GM21529 (cell line): ENCODE measurements around the gene SIL1.
"Not testable (repeated sequence)": the region's sequence is repeated elsewhere in the genome, so short reads cannot be mapped to it uniquely, and the experiment has no call there.

Experiments
- ATAC-seq: cut with Tn5 transposase; IDR thresholded peaks from one replicate; pipeline ENCODE4 v1.9.1; 2021; ENCODE audit not compliant: unreplicated experiment

Gene SIL1

DNA sequence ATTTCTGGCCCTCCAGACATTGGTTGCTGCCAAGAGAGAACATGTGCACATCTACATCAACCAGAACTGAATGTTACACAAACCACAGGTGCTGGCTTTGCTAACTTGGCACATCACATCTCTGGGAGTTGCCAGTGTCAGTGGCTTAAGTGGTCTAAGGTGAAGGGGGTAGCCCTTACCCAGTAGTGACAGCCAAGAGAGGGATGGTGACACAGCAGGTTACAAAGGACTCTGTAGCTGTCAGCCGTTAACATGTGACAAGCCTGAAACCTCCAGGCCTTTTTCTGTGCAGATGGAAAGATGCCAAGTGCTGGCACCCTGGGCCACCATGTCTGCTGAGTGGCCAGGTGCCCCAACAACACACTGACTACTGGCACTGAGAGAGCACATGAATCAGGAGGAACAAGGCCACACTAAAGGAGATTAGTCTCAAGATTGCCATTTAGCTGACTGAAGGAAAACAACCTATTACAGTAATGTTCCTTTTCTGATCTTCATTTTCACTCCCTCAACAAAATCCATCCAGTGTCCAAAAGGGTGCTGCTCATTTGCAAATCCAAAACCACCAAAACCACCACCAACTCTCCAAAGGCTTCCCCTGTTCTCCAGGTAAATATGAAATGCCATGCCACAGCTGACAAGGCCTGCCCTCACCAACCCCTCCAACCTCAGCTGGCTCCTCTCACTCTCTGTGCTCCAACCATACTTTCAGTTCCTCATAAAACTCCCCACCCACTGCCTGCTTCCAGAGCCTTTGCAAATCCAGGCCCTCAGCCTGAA lies 20.2 kb downstream of the SIL1 start:
- ATAC-seq, result peak; percentile 63

DNA sequence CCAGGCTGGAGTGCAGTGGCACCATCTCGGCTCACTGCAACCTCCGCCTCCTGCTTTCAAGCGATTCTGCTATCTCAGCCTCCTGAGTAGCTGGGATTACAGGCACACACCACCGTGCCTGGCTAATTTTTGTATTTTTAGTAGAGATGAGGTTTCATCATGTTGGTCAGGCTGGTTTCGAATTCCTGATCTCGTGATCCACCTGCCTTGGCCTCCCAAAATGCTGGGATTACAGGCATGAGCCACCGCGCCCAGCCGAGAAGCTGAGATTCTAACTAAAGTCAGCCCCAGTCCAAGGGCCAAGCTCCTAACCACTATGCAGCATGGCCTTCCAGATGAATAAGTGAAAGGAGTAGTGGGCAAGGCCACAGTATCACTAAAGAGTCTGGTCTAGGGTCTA lies 20.9 kb downstream of the SIL1 start:
- ATAC-seq, result not testable (repeated sequence)

- ATAC-seq, result not testable (repeated sequence)
Measured at GRCh38 chr5:139174382-139174781, 23.8 kb downstream of the SIL1 start.

GRCh38 chr5:139171779-139172404 lies 26.3 kb downstream of the SIL1 start:
- ATAC-seq, result no peak

- no peak for ATAC-seq
Measured at GRCh38 chr5:139167952-139168720, 30.0 kb downstream of the SIL1 start.

- no peak for ATAC-seq
Measured at GRCh38 chr5:139167533-139167932, 30.6 kb downstream of the SIL1 start.

DNA sequence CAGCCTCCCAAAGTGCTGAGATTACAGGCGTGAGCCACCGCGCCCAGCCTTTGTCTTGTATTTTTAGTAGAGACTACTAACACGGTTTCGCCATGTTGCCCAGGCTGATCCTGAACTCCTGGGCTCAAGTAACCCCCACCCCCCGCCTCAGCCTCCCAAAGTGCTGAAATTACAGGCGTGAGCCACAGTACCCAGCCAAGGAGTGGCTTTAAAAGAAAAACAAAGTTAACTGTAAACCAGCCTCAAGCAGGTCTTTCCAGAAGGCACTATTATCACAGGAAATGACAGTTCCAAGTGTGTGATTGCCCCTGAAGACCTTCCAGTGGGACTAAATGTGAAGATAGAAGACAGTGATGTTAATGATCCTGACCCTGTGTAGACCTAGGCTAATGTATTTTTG lies 31.1 kb downstream of the SIL1 start:
- ATAC-seq, result no peak

- not testable (repeated sequence) for ATAC-seq
Measured at GRCh38 chr5:139164897-139165296, 33.3 kb downstream of the SIL1 start.

DNA sequence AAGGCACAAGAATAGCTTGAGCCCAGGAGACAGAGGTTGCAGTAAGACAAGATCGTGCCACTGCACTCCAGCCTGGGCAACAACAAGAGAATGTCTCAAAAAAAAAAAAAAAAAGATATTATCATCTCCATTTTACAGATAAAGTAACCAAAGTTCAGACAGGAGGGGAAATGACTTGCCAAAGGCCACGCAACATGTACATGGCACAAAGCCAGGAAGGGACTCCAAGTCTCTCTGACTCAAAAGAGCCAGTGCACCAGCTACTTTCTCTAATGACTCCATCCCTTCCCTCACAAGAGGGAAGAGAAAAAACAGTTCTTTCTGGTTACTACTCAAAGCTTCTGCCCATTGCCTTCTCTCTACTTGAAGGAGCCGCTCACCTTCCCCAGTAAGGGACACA lies 34.1 kb downstream of the SIL1 start:
- no peak for ATAC-seq

DNA sequence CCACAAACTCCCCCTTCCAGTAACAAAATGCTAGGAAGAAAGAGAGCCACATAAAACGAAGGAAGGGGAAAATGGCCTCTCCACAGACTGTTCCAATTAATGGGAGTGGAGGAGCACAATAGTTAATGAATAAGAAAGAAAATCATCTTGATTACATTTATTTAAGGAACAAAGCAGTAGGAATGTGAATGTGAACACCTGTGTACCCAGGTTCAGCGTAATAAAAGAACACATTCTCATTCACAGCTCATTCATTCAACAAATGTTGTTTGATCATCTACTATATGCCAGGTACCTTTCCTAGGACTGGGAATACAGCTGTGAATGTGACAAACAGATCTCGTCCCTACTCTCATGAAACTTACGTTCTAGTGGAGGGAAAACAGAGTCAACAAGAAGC lies 35.7 kb downstream of the SIL1 start:
- ATAC-seq, result no peak

DNA sequence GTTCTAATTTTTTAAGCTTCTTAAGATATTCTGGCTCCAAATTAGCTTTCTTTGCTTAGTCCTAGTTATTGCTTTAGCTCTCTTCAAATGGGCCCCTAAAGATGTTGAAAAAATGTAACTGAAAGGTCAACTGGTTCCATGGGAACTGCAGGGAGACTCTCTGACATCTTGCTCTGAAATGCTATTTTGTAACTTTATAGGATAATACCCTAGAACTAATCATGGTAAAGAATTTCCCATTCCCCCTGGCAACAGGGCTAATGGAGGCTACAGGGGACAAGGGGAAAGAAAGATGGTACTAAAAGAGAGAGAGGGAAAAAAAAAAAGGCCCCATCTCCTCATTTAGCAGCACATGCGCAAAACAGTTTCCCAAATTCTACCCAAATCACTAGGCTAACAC lies 39.4 kb downstream of the SIL1 start:
- no peak for ATAC-seq

DNA sequence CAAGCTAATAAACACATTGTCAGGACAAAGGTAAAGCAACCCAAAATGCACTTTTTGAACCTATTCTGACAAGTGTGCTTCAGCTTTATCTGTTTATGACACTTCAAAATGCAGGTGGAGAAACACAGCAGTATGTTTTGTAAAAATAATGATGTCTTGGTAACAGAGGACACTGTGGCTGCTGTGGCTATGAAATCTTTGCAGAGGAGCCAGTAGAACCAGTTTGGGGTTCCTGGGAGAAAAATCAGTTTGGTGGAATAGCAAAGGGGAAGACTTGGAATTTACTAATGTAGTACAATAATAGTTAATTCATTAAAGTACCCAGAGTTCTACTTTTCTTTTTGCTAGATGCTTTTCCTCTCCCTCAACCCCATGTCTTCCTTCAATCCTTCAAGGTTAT lies 40.6 kb downstream of the SIL1 start:
- no peak for ATAC-seq

DNA sequence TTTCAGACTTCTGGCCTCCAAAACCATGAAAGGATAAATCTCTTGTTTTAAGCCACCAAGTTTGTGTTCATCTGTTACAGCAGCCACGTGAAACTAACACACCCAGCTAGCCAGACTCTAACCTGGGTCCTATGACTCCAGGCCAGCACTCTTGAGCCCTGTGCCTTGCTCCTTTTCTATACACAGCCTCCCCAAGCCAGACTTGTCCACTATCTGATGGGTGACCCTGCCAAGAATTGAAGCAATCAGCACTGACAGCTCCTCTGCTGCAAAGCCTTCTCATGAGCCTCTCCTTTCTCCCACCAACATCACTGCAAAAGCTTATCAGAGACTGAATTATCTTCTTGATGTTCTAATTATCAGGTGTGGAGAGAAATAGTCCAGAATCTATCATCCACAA lies 41.4 kb downstream of the SIL1 start:
- ATAC-seq, result no peak

DNA sequence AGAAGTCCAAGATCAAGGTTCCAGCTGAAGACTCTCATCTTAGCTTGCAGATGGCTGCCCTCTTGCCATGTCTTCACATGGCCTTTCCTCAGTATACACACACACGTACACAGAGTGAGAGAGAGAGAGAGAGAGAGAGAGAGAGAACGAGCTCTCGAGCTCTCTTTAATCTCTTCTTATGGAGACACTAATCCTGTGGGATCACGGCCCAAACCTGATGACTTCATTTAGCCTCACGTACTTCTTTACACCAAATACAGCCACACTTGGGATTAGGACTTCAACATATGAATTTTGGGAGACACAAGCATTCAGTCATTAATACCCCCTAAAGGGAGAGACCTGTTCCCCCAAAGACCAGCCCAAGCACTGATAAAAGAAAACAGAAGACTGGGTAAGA lies 42.8 kb downstream of the SIL1 start:
- ATAC-seq, result no peak

DNA sequence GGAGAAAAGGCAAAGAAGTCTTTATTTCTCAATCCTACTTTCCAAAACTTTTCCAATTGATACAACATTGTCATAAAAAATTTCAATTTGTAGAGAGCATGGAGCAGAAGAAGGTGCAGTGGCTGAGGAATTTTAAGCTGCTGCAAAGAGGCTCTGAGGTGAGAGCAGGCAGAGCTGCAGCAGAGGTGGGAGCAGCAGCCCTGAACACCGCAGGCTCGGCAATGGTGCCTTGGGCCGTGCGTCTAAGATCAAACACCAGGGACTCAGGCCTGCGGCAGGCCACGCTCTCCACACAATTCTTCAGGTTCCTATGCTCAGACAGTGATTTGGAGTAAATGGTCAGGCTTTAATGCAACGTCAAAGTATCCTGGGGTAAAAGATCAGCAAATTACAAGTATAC lies 46.3 kb downstream of the SIL1 start:
- no peak for ATAC-seq

DNA sequence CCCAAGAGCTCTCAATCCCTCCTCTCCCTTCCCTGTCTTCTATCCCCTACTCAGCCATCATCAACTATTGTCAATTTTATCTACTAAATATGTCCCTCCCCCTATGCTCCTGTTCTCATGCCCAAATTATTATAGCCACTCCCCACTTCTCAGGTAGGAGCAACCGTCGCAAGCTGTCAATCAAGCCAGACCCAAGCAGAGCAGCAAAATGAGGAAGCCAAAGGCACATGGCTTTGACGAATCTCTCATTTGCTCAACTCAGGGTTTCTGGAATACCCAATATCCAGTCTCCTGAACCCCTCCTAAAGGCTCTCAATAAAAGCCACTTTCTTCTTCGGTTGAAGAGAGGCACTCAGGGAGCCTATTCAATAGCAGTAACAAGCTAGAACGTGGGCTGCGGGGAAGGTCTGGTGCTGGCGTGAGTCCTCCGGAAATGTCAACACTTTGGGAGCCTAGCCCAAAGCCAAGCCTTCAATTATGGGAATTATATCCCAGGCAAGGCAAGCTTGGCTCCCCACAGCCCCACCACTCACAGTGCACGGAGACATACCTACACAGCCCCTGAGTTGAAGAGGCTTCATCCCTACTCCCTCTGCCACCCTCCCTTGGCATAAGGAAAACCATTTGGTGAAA lies 47.7 kb downstream of the SIL1 start:
- ATAC-seq, result no peak

- ATAC-seq, result no peak
Measured at GRCh38 chr5:139149477-139150199, 48.5 kb downstream of the SIL1 start.

GRCh38 chr5:139148986-139149385 lies 49.2 kb downstream of the SIL1 start:
- no peak for ATAC-seq

GRCh38 chr5:139148306-139148705 lies 49.9 kb downstream of the SIL1 start:
- no peak for ATAC-seq

GRCh38 chr5:139147483-139148087 lies 50.6 kb downstream of the SIL1 start:
- ATAC-seq, result no peak
